Liver (tissue), 9 donors: Measurements from ENCODE around the gene CCDC116. TPM values are rescaled to one million over a fixed set of nuclear protein-coding genes. Genes with fewer than 3 reads are reported as not detected.

Experiments used
- DNase-seq: peaks from one replicate; pipeline ENCODE4 v3.0.0-alpha.2; 2017; ENCODE audit warnings: low spot score
- H3K27ac ChIP-seq, 2 donors: one replicate each; pipeline ENCODE4 v1.7.0; 2013; ENCODE audit warnings: inconsistent platforms in 2 of 2, low read length in 2 of 2, control low read depth in 1 of 2, low read depth in 1 of 2, mild to moderate bottlenecking in 1 of 2
- H3K27me3 ChIP-seq, 4 donors: one replicate each; pipeline versions ENCODE4 v1.6.1 to v1.7.0; 2013; ENCODE audit warnings: low read length in 3 of 4, inconsistent platforms in 1 of 4, mild to moderate bottlenecking in 1 of 4, moderate library complexity in 1 of 4; ENCODE audit not compliant: control insufficient read depth in 4 of 4, insufficient read depth in 4 of 4
- H3K36me3 ChIP-seq, 4 donors: one replicate each; pipeline versions ENCODE4 v1.6.1 to v1.7.0; 2013; ENCODE audit warnings: low read length in 3 of 4, mild to moderate bottlenecking in 3 of 4, low read depth in 1 of 4, moderate library complexity in 1 of 4; ENCODE audit not compliant: control insufficient read depth in 4 of 4, insufficient read depth in 3 of 4
- H3K4me1 ChIP-seq, 4 donors: one replicate each; pipeline versions ENCODE4 v1.6.1 to v1.7.0; 2013; ENCODE audit warnings: low read length in 3 of 4, mild to moderate bottlenecking in 3 of 4, moderate library complexity in 1 of 4; ENCODE audit not compliant: control insufficient read depth in 4 of 4, insufficient read depth in 4 of 4
- H3K4me3 ChIP-seq, 3 donors: one replicate each; pipeline versions ENCODE4 v1.6.1 to v1.7.0; 2013; ENCODE audit warnings: low read length in 3 of 3, control low read depth in 1 of 3, low read depth in 1 of 3, mild to moderate bottlenecking in 1 of 3
- H3K9ac ChIP-seq, 2 donors: one replicate each; pipeline ENCODE4 v1.7.0; 2013; ENCODE audit warnings: low read length in 2 of 2, mild to moderate bottlenecking in 2 of 2, moderate library complexity in 2 of 2, control low read depth in 1 of 2, low read depth in 1 of 2
- H3K9me3 ChIP-seq, 4 donors: one replicate each; pipeline versions ENCODE4 v1.6.1 to v1.7.0; 2013; ENCODE audit warnings: low read length in 3 of 4; ENCODE audit not compliant: control insufficient read depth in 4 of 4
- ATF3 ChIP-seq: IDR thresholded peaks from 2 replicates; pipeline ENCODE4 v1.6.1; 2016; ENCODE audit warnings: antibody characterized with exemption
- CTCF ChIP-seq: fragments of 150-350 bp; IDR thresholded peaks from 2 replicates; pipeline ENCODE4 v1.5.1; 2017; ENCODE audit warnings: improper control_type of control experiment, low read depth, low read length; ENCODE audit not compliant: missing input control
- EGR1 ChIP-seq, 2 donors: IDR thresholded peaks; 2 replicates each; pipeline ENCODE4 v1.6.1; 2016 to 2018; ENCODE audit warnings: antibody characterized with exemption in 2 of 2, low read depth in 2 of 2
- FOXA1 ChIP-seq: IDR thresholded peaks from 2 replicates; pipeline ENCODE4 v1.6.1; 2016; ENCODE audit warnings: antibody characterized with exemption
- FOXA2 ChIP-seq: IDR thresholded peaks from 2 replicates; pipeline ENCODE4 v1.6.1; 2016; ENCODE audit warnings: antibody characterized with exemption
- GABPA ChIP-seq, 2 donors: IDR thresholded peaks in 1 of 2; conservative IDR thresholded peaks in 1 of 2; 2 replicates each; pipeline ENCODE4 v1.6.1; 2016; ENCODE audit warnings: antibody characterized with exemption in 2 of 2, mild to moderate bottlenecking in 1 of 2, moderate library complexity in 1 of 2
- HNF4A ChIP-seq, 2 donors: conservative IDR thresholded peaks; 2 replicates each; pipeline ENCODE4 v1.6.1; 2016; ENCODE audit warnings: antibody characterized with exemption in 2 of 2, mild to moderate bottlenecking in 2 of 2
- HNF4G ChIP-seq: IDR thresholded peaks from 2 replicates; pipeline ENCODE4 v1.6.1; 2016; ENCODE audit warnings: antibody characterized with exemption
- JUND ChIP-seq, 2 donors: IDR thresholded peaks; 2 replicates each; pipeline ENCODE4 v1.6.1; 2016; ENCODE audit warnings: antibody characterized with exemption in 2 of 2
- MAX ChIP-seq: IDR thresholded peaks from 2 replicates; pipeline ENCODE4 v1.6.1; 2016; ENCODE audit warnings: antibody characterized with exemption
- NR2F2 ChIP-seq: IDR thresholded peaks from 2 replicates; pipeline ENCODE4 v1.6.1; 2016; ENCODE audit warnings: antibody characterized with exemption
- REST ChIP-seq: IDR thresholded peaks from 2 replicates; pipeline ENCODE4 v1.6.1; 2016; ENCODE audit warnings: antibody characterized with exemption, mild to moderate bottlenecking
- RXRA ChIP-seq, 2 donors: IDR thresholded peaks; 2 replicates each; pipeline ENCODE4 v1.6.1; 2017 to 2018; ENCODE audit warnings: antibody characterized with exemption in 2 of 2, mild to moderate bottlenecking in 1 of 2
- SP1 ChIP-seq: IDR thresholded peaks from 2 replicates; pipeline ENCODE4 v1.6.1; 2018; ENCODE audit warnings: antibody characterized with exemption, mild to moderate bottlenecking
- TAF1 ChIP-seq: conservative IDR thresholded peaks from 2 replicates; pipeline ENCODE4 v1.6.1; 2016; ENCODE audit warnings: antibody characterized with exemption, mild to moderate bottlenecking
- YY1 ChIP-seq: IDR thresholded peaks from 2 replicates; pipeline ENCODE4 v1.6.1; 2016; ENCODE audit warnings: antibody characterized with exemption, mild to moderate bottlenecking
- WGBS: extraction: QIAGEN DNeasy Blood & Tissue Kit; methylation state at CpG from one replicate; pipeline ENCODE4 v1.1.7; 2013; 5-methylcytosine and 5-hydroxymethylcytosine counted together
- polyA plus RNA-seq, 2 donors: library from polyadenylated mRNA; stranded (reverse) in 1 of 2; unstranded in 1 of 2; fragments of 200-250 nt in 1 of 2; fragments of >200 nt in 1 of 2; fragmentation: Nextera tagmentation in 1 of 2; extraction: Ambion mirVana in 1 of 2; gene quantifications; one replicate each; pipeline versions ENCODE4 v1.2.1 to v1.2.3, GENCODE V29; 2013 to 2015
- total RNA-seq, 2 donors: library from RNA; depleted of rRNA; stranded (reverse); fragments of >200 nt; gene quantifications; one replicate each; pipeline ENCODE4 v1.2.3, GENCODE V29; 2014
- donor health status: healthy.
- donor health status: healthy.
- donor health status: healthy.
- donor health status: healthy.
- donor health status: healthy.

CCDC116 gene
- total and polyA plus RNA-seq, 4 donors = 0.05 to 0.08 (median 0.05) TPM; not detected in 1

- no peak for DNase-seq
- TF ChIP-seq FOXA2 (no peak), FOXA1 (no peak), CTCF (no peak), GABPA (IDR thresholded peaks at IDR 0.05 in 1 of 2, conservative IDR thresholded peaks at IDR 0.05 in 1 of 2) (no peak), HNF4G (no peak), HNF4A (conservative IDR thresholded peaks at IDR 0.05) (no peak), SP1 (no peak)
- 85% methylated on average over 6 of the region's 6 CpGs for WGBS
- no peak overlapping the region for H3K9ac ChIP-seq
- H3K27me3 ChIP-seq = no peaks in the 10 kb centered on the region
- H3K4me3 ChIP-seq = no peak overlapping the region
- peaks cover 2 to 18% (median 9%) of the 10 kb centered on the region in 4 donors for H3K36me3 ChIP-seq
- no peaks in the 10 kb centered on the region for H3K9me3 ChIP-seq
- H3K4me1 ChIP-seq = no peaks in the 10 kb centered on the region
- H3K27ac ChIP-seq = no peak overlapping the region
These were observed 33.3 kb upstream of the CCDC116 start for GRCh38 chr22:21599053-21599893.

- H3K27ac ChIP-seq = no peak overlapping the region
- DNase-seq = no peak
- no peaks in the 10 kb centered on the region for H3K9me3 ChIP-seq
- WGBS = 96% methylated on average over 6 of the region's 6 CpGs
- H3K4me3 ChIP-seq = no peak overlapping the region
- H3K36me3 ChIP-seq = peaks cover 0 to 3% (median 1%) of the 10 kb centered on the region in 4 donors
- H3K27me3 ChIP-seq = no peaks in the 10 kb centered on the region
- H3K4me1 ChIP-seq = no peaks in the 10 kb centered on the region
- TF ChIP-seq RXRA (IDR thresholded peaks at IDR 0.05) = no peak
- TF ChIP-seq NR2F2 = no peak
- TF ChIP-seq JUND (IDR thresholded peaks at IDR 0.05) = no peak
- TF ChIP-seq FOXA1 = no peak
- TF ChIP-seq HNF4A (conservative IDR thresholded peaks at IDR 0.05) = no peak
- no peak for TF ChIP-seq MAX
- no peak for TF ChIP-seq HNF4G
- no peak for TF ChIP-seq EGR1 (IDR thresholded peaks at IDR 0.05; ENCODE audit: low read depth in 2 of 2)
- TF ChIP-seq CTCF = no peak
- no peak for TF ChIP-seq ATF3
- TF ChIP-seq YY1 = no peak
- no peak for TF ChIP-seq TAF1
- TF ChIP-seq REST = no peak
- H3K9ac ChIP-seq = no peak overlapping the region
These were observed 30.0 kb upstream of the CCDC116 start for GRCh38 chr22:21602579-21602978.
